T-helper 1 cell treated with Interleukin-12 subunit alpha and Interleukin-12 subunit beta and Interleukin-4 antibody, amounts not matched to agents 30 μg/mL and 1 μg/mL, for 36 hours (primary cell): ENCODE data around the gene DDX54.
"Not testable (repeated sequence)": the region's sequence is repeated elsewhere in the genome, so short reads cannot be mapped to it uniquely, and the experiment has no call there.

Experiments
- H3K27ac Mint-ChIP-seq: one replicate; pipeline ENCODE4 v1.8.0; 2021; ENCODE audit warnings: mild to moderate bottlenecking, mixed read lengths
- H3K27me3 Mint-ChIP-seq: one replicate; pipeline ENCODE4 v1.8.0; 2021; ENCODE audit warnings: low read depth, mixed read lengths
- H3K36me3 Mint-ChIP-seq: one replicate; pipeline ENCODE4 v1.8.0; 2021; ENCODE audit warnings: low read depth, mixed read lengths
- H3K4me1 Mint-ChIP-seq: one replicate; pipeline ENCODE4 v1.8.0; 2021; ENCODE audit warnings: low read depth, mixed read lengths
- H3K4me3 Mint-ChIP-seq: one replicate; pipeline ENCODE4 v1.8.0; 2021; ENCODE audit warnings: mild to moderate bottlenecking, moderate library complexity, mixed read lengths
- H3K9me3 Mint-ChIP-seq: one replicate; pipeline ENCODE4 v1.8.0; 2021; ENCODE audit warnings: mixed read lengths

DDX54 gene

GRCh38 chr12:113152835-113153814, 32.2 kb downstream of the DDX54 start:
- peaks cover 12% of the 10 kb centered on the region for H3K4me1 Mint-ChIP-seq
- H3K9me3 Mint-ChIP-seq, result no peaks in the 10 kb centered on the region
- peak overlapping the region; percentile 78 for H3K4me3 Mint-ChIP-seq
- H3K27me3 Mint-ChIP-seq, result peaks cover 31% of the 10 kb centered on the region
- H3K36me3 Mint-ChIP-seq, result peaks cover 8% of the 10 kb centered on the region
- H3K27ac Mint-ChIP-seq, result no peak overlapping the region

GRCh38 chr12:113152196-113152834, 33.0 kb downstream of the DDX54 start:
- Mint-ChIP-seq H3K9me3 (no peaks in the 10 kb centered on the region), H3K4me1 (peaks cover 12% of the 10 kb centered on the region), H3K36me3 (peaks cover 8% of the 10 kb centered on the region), H3K27ac (peak overlapping the region; percentile 16), H3K27me3 (peaks cover 34% of the 10 kb centered on the region), H3K4me3 (peak overlapping the region; percentile 78)

- Mint-ChIP-seq H3K9me3 (no peaks in the 10 kb centered on the region), H3K27me3 (peaks cover 37% of the 10 kb centered on the region), H3K27ac (no peak overlapping the region), H3K4me1 (peaks cover 12% of the 10 kb centered on the region), H3K4me3 (peak overlapping the region; percentile 78), H3K36me3 (peaks cover 3% of the 10 kb centered on the region)
Measured at GRCh38 chr12:113151655-113152054, 33.6 kb downstream of the DDX54 start.

GRCh38 chr12:113149361-113150150, 35.7 kb downstream of the DDX54 start, which contains the start of gene CFAP73:
CFAP73 (plus strand) TSS chr12:113149724; CDS start chr12:113149858, 134 bp downstream.
- Mint-ChIP-seq H3K9me3 (no peaks in the 10 kb centered on the region), H3K36me3 (no peaks in the 10 kb centered on the region), H3K4me3 (no peak within 1 kb of the TSS), H3K27me3 (peaks cover 37% of the 10 kb centered on the region), H3K4me1 (peaks cover 12% of the 10 kb centered on the region), H3K27ac (no peak within 1 kb of the TSS)

- Mint-ChIP-seq H3K27ac (no peak overlapping the region), H3K9me3 (no peaks in the 10 kb centered on the region), H3K36me3 (no peaks in the 10 kb centered on the region), H3K4me1 (peaks cover under 1% of the 10 kb centered on the region), H3K27me3 (peaks cover 17% of the 10 kb centered on the region), H3K4me3 (no peak overlapping the region)
Measured at GRCh38 chr12:113146999-113147398, 38.3 kb downstream of the DDX54 start.

GRCh38 chr12:113145720-113146551, 39.3 kb downstream of the DDX54 start:
- Mint-ChIP-seq H3K36me3 (no peaks in the 10 kb centered on the region), H3K27me3 (peaks cover 14% of the 10 kb centered on the region), H3K4me3 (no peak overlapping the region), H3K27ac (no peak overlapping the region), H3K4me1 (no peaks in the 10 kb centered on the region), H3K9me3 (no peaks in the 10 kb centered on the region)

GRCh38 chr12:113144806-113145205, 40.5 kb downstream of the DDX54 start:
- H3K4me3 Mint-ChIP-seq, result no peak overlapping the region
- H3K4me1 Mint-ChIP-seq, result no peaks in the 10 kb centered on the region
- peaks cover 7% of the 10 kb centered on the region for H3K27me3 Mint-ChIP-seq
- no peaks in the 10 kb centered on the region for H3K36me3 Mint-ChIP-seq
- no peak overlapping the region for H3K27ac Mint-ChIP-seq
- H3K9me3 Mint-ChIP-seq, result no peaks in the 10 kb centered on the region

- H3K4me3 Mint-ChIP-seq, result no peak overlapping the region
- no peaks in the 10 kb centered on the region for H3K4me1 Mint-ChIP-seq
- H3K36me3 Mint-ChIP-seq, result no peaks in the 10 kb centered on the region
- H3K27ac Mint-ChIP-seq, result no peak overlapping the region
- H3K9me3 Mint-ChIP-seq, result no peaks in the 10 kb centered on the region
- peaks cover 5% of the 10 kb centered on the region for H3K27me3 Mint-ChIP-seq
Measured at GRCh38 chr12:113143959-113144358, 41.3 kb downstream of the DDX54 start.

GRCh38 chr12:113142886-113143332, 42.4 kb downstream of the DDX54 start:
- no peak overlapping the region for H3K27ac Mint-ChIP-seq

GRCh38 chr12:113142173-113142885, 42.9 kb downstream of the DDX54 start:
- Mint-ChIP-seq H3K27me3 (peaks cover 2% of the 10 kb centered on the region), H3K4me1 (no peaks in the 10 kb centered on the region), H3K9me3 (no peaks in the 10 kb centered on the region), H3K36me3 (no peaks in the 10 kb centered on the region), H3K4me3 (no peak overlapping the region), H3K27ac (no peak overlapping the region)

More at GRCh38 chr12:113142886-113143332, 42.4 kb downstream of the DDX54 start:
- peaks cover 5% of the 10 kb centered on the region for H3K27me3 Mint-ChIP-seq
- H3K4me3 Mint-ChIP-seq, result no peak overlapping the region
- no peaks in the 10 kb centered on the region for H3K9me3 Mint-ChIP-seq
- no peaks in the 10 kb centered on the region for H3K4me1 Mint-ChIP-seq
- H3K36me3 Mint-ChIP-seq, result no peaks in the 10 kb centered on the region

- H3K27ac Mint-ChIP-seq, H3K9me3 Mint-ChIP-seq, H3K4me3 Mint-ChIP-seq, H3K4me1 Mint-ChIP-seq, H3K27me3 Mint-ChIP-seq, H3K36me3 Mint-ChIP-seq: not testable (repeated sequence)
Measured at GRCh38 chr12:113141716-113142115, 43.6 kb downstream of the DDX54 start.

- Mint-ChIP-seq H3K27me3 (peaks cover 5% of the 10 kb centered on the region), H3K36me3 (no peaks in the 10 kb centered on the region), H3K27ac (no peak overlapping the region), H3K9me3 (no peaks in the 10 kb centered on the region), H3K4me1 (peaks cover 11% of the 10 kb centered on the region), H3K4me3 (no peak overlapping the region)
Measured at GRCh38 chr12:113140706-113141105, 44.6 kb downstream of the DDX54 start.

GRCh38 chr12:113138826-113139225, 46.5 kb downstream of the DDX54 start:
- Mint-ChIP-seq H3K4me1 (peaks cover 11% of the 10 kb centered on the region), H3K27ac (no peak overlapping the region), H3K27me3 (peaks cover 5% of the 10 kb centered on the region), H3K36me3 (no peaks in the 10 kb centered on the region), H3K9me3 (no peaks in the 10 kb centered on the region), H3K4me3 (no peak overlapping the region)
